HEK293T (cell line): Measurements from ENCODE around the gene ANKZF1.

Experiments used
- BHLHE40 ChIP-seq: fragments of 450-650 bp; IDR thresholded peaks from 2 replicates; pipeline ENCODE4 v1.6.1; 2016; ENCODE audit warnings: mild to moderate bottlenecking, moderate library complexity, borderline replicate concordance
- FOXM1 ChIP-seq: fragments of 450-650 bp; IDR thresholded peaks from 2 replicates; pipeline ENCODE4 v1.6.1; 2017; ENCODE audit warnings: mild to moderate bottlenecking, borderline replicate concordance
- HDGF ChIP-seq: fragments of 450-650 bp; IDR thresholded peaks from 2 replicates; pipeline ENCODE4 v1.6.1; 2017; ENCODE audit warnings: antibody characterized with exemption, borderline replicate concordance
- NFRKB ChIP-seq: fragments of 450-650 bp; IDR thresholded peaks from 2 replicates; pipeline ENCODE4 v1.6.1; 2016; ENCODE audit warnings: mild to moderate bottlenecking, moderate library complexity
- PKNOX1 ChIP-seq: fragments of 450-650 bp; IDR thresholded peaks from 2 replicates; pipeline ENCODE4 v1.6.1; 2016
- SP1 ChIP-seq: fragments of 450-650 bp; IDR thresholded peaks from 2 replicates; pipeline ENCODE4 v1.6.1; 2017
- SUZ12 ChIP-seq: fragments of 450-650 bp; IDR thresholded peaks from 2 replicates; pipeline ENCODE4 v1.6.1; 2016; ENCODE audit warnings: mild to moderate bottlenecking
- TARDBP ChIP-seq: fragments of 450-650 bp; IDR thresholded peaks from 2 replicates; pipeline ENCODE4 v1.6.1; 2016
- ZNF384 ChIP-seq: fragments of 450-650 bp; IDR thresholded peaks from 2 replicates; pipeline ENCODE4 v1.6.1; 2016

DNA sequence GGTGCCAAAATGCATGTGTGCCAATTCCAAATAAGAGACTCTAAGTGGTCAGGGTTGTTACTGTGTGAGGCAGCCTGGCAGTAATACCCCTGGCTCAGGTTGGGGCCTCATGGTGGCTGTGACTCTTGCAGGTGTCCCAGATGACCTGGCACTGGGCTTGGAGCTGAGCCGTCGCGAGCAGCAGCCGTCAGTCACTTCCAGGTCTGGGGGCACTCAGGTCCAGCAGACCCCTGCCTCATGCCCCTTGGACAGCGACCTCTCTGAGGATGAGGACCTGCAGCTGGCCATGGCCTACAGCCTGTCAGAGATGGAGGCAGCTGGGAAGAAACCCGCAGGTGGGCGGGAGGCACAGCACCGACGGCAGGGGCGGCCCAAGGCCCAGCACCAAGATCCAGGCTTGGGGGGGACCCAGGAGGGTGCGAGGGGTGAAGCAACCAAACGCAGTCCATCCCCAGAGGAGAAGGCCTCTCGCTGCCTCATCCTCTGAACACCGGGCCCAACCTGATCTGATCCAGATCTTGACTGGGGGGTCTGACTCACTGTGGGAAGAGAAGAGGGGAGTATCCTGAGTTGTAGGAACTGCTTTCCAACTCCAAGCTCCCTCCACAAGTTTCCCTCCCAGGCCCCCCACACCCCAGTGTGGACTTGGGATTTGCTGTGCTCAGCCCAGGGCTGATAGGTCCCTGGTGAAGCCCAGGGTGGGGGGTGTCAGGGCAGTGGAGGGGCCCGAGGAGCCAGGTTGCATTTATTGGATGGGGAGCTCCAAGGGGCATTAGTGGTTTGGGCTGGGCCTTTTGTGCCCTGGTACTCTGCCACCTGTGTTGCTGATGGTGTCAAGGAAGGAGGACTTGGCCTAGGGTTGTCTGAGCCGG is 55.1 kb downstream of the ANKZF1 start:
- TF ChIP-seq SUZ12 (no peak), ZNF384 (no peak), PKNOX1 (no peak), TARDBP (no peak), FOXM1 (no peak), SP1 (no peak), NFRKB (no peak), HDGF (no peak), BHLHE40 (no peak)
